ENCODE data around the gene UBAC1.

DNA sequence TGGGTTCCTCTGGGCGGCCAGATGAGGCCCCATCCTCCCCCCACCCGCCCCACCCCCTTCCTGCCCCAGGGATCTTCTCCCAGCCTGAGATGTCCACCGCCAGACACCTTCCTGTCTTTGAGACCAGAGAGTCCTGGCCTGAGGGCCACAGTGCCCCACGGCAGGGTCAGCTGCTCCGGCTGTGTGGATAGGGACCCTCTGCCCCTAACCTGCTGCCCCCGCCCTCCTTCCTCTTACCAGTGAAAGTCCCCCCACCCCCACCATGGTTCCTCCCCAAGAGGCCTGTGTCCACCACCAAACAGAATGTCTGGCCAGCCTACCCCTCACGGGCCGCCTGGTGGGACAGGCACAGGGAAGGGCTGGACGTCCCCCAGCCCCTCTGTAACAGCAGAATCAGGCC, 43.0 kb upstream of the UBAC1 start:
- TF ChIP-seq EZH2 (IDR thresholded peaks at IDR 0.05; ENCODE audit: borderline replicate concordance) (no peak), EZH2phosphoT487 (IDR thresholded peaks at IDR 0.05; ENCODE audit: low read depth, severe bottlenecking, unreplicated experiment) (no peak)
- TF ChIP-seq, protein P1, sequence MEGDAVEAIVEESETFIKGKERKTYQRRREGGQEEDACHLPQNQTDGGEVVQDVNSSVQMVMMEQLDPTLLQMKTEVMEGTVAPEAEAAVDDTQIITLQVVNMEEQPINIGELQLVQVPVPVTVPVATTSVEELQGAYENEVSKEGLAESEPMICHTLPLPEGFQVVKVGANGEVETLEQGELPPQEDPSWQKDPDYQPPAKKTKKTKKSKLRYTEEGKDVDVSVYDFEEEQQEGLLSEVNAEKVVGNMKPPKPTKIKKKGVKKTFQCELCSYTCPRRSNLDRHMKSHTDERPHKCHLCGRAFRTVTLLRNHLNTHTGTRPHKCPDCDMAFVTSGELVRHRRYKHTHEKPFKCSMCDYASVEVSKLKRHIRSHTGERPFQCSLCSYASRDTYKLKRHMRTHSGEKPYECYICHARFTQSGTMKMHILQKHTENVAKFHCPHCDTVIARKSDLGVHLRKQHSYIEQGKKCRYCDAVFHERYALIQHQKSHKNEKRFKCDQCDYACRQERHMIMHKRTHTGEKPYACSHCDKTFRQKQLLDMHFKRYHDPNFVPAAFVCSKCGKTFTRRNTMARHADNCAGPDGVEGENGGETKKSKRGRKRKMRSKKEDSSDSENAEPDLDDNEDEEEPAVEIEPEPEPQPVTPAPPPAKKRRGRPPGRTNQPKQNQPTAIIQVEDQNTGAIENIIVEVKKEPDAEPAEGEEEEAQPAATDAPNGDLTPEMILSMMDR (IDR thresholded peaks at IDR 0.05; ENCODE audit: poor library complexity), result no peak

All from hepatocyte (in vitro differentiated cells).